Uterus (tissue), 2 donors: ENCODE measurements around the gene CDYL.

Experiments
- POLR2A ChIP-seq, 2 donors: fragments of 450-650 bp; IDR thresholded peaks; one replicate each; pipeline ENCODE4 v1.6.1; 2016; ENCODE audit warnings: antibody characterized with exemption in 2 of 2, mild to moderate bottlenecking in 1 of 2, moderate library complexity in 1 of 2
- TF ChIP-seq, protein P1 (sequence below), 4 experiments: fragments of 200-600 bp in 2 of 4; fragments of 450-650 bp in 2 of 4; sonication (generic) in 2 of 4; IDR thresholded peaks; one replicate each; pipeline ENCODE4 v1.5.1; 2016 to 2019; ENCODE audit warnings: antibody characterized with exemption in 4 of 4, mild to moderate bottlenecking in 2 of 4, moderate library complexity in 1 of 4

GRCh38 chr6:4910037-4910760 is 134.0 kb downstream of the CDYL start:
- TF ChIP-seq, protein P1, sequence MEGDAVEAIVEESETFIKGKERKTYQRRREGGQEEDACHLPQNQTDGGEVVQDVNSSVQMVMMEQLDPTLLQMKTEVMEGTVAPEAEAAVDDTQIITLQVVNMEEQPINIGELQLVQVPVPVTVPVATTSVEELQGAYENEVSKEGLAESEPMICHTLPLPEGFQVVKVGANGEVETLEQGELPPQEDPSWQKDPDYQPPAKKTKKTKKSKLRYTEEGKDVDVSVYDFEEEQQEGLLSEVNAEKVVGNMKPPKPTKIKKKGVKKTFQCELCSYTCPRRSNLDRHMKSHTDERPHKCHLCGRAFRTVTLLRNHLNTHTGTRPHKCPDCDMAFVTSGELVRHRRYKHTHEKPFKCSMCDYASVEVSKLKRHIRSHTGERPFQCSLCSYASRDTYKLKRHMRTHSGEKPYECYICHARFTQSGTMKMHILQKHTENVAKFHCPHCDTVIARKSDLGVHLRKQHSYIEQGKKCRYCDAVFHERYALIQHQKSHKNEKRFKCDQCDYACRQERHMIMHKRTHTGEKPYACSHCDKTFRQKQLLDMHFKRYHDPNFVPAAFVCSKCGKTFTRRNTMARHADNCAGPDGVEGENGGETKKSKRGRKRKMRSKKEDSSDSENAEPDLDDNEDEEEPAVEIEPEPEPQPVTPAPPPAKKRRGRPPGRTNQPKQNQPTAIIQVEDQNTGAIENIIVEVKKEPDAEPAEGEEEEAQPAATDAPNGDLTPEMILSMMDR (IDR thresholded peaks at IDR 0.05), result no peak
- no peak for TF ChIP-seq POLR2A (IDR thresholded peaks at IDR 0.05)
